Measurements from ENCODE around the gene FHIP1B.
"Not testable (repeated sequence)": the region's sequence is repeated elsewhere in the genome, so short reads cannot be mapped to it uniquely, and the experiment has no call there.

FHIP1B gene
- total RNA-seq, result 47.5 to 50.0 reads per million in 2 donors

DNA sequence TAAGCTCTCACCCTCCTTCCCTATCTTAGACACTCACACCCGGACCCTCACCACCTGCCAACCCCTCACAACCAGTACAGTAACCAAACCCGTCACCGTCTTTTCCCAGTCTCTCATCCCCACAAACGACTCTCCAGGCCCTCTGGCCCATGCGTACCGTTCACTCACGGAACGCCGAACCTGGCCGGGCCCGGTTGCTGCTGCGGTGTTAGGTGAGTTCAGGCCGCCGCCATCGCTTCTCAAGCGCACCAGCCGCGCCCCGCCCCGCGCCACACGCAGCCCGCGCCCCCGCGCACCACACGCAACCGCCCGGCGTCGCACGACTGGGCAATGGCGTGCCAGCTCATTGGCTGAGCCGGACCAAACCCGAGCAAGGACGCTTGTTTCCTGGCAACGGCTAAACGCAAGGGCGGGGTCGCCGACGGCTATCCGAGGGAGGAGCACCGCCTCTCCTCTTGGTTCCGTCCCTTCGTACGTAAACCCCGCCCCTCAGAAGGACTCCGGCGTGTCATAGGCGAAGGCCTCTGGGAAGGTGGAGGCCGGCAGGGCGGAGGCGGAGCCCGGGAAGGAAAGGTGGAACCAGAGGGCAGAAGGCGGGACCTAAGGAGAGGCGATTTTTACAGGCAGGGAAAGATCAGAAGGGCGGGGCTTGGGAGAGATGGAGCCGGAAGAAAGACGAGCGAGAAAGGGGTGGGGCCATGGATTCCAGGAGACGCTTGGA is at the start of gene FHIP1B:
Gene FHIP1B, minus strand, starts transcription at position 250 of the 721 bp plus-strand sequence. CDS start 10,120 bp downstream, outside the sequence.
- DNase-seq, result peak; percentile 97

DNA sequence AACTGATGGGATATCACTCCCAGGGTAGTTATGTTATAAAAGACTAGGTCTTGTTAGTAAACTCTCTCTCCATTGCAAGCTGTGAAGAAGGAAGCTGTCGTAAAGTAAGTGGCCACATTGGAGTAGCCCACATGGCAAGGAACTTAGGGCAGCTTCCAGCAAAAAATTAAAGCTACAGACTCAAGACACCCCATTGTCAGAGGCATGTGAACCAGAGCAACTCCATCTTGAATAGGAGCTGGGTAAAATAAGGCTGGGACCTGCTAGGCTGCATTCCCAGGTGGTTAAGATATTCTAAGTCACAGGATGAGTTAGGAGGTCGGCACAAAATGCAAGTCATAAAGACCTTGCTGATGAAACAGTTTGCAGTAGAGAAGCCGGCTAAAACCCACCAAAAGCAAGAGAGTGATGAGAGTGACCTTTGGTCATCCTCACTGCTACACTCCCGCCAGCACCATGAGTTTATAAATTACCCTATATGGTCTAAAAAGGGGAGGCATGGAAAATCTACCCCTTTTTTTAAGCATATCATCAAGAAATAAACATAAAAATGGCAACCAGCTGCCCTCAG is 49.1 kb upstream of the FHIP1B start:
- DNase-seq, result no peak

DNA sequence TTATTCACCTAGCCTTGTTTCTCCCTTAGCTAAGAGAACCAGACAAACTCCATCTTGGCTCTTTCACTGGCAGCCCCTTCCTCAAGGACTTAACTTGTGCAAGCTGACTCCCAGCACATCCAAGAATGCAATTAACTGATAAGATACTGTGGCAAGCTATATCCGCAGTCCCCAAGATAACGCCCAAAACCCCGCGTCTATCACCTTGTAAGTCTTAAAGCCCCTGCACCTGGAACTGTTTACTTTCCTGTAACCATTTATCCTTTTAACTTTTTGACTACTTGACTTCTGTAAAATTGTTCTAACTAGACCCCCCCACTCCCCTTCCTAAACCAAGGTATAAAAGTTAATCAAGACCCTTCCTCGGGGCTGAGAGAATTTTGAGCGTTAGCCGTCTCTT is 46.4 kb upstream of the FHIP1B start:
- DNase-seq, result not testable (repeated sequence)

DNA sequence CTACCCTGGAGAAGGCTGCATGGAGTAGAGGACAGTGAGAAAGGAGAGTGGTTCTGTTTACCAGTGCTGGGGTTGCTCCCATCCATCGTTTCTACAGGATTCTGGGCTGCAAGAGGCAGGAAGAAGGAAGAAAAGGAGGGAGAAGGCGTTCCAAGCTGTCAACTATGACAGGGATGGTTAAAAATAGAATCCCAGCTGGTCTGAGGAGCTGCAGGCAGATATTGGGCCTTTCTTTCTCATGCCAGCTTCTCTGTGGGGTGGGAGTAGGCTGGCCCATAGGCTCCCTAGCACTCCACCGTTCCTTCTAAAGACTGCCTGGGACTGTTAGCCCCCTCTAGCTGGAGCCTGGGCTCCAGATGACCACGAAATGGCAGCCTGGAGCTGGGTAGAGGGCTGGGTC is 38.8 kb upstream of the FHIP1B start:
- DNase-seq, result no peak

DNA sequence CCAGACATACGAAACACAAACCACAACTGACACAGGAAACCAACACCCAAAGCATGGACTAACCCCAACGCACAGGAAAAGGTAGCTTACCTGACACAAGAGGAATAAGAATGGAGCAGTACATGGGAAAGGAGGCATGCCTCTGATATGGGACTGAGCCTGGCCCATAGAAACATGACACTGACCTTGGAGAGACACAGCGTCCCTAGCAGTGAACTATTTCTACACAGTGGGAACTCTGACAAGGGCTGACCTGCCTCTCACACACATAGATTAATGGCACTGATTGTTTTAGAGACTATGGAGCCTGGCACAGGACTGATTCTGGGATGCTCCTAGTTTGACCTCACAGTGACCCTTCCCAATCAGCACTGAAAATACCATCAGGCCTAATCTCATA is 37.2 kb upstream of the FHIP1B start:
- no peak for DNase-seq

DNA sequence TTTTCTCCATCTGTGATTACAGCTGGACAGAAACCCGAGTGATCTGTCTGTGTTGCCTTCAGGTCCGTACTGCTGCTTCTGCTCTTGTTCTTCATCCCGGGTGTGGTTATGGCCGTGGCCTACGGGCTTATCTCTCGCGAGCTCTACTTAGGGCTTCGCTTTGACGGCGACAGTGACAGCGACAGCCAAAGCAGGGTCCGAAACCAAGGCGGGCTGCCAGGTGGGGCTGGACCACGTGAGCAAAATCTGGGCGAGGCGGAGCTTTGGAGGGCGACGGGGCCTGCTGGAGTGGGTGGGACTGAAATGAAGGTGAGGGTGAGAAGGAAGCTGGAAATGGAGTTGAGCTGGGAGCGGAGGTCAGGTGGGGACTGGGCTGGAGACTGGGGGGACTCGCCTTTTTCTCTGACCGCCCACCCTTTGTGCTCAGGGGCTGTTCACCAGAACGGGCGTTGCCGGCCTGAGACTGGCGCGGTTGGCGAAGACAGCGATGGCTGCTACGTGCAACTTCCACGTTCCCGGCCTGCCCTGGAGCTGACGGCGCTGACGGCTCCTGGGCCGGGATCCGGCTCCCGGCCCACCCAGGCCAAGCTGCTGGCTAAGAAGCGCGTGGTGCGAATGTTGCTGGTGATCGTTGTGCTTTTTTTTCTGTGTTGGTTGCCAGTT is 36.3 kb upstream of the FHIP1B start:
- no peak for DNase-seq

DNA sequence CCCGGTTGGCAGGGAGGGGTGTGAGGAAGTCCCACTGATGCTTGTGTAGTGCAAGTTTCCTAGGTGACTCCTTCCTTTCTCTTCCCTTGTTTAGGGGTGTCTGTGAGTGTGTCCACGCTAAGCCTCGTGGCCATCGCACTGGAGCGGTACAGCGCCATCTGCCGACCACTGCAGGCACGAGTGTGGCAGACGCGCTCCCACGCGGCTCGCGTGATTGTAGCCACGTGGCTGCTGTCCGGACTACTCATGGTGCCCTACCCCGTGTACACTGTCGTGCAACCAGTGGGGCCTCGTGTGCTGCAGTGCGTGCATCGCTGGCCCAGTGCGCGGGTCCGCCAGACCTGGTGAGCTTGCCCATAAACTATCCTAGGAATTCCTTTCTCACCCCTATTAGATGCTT is 35.6 kb upstream of the FHIP1B start:
- DNase-seq, result no peak

DNA sequence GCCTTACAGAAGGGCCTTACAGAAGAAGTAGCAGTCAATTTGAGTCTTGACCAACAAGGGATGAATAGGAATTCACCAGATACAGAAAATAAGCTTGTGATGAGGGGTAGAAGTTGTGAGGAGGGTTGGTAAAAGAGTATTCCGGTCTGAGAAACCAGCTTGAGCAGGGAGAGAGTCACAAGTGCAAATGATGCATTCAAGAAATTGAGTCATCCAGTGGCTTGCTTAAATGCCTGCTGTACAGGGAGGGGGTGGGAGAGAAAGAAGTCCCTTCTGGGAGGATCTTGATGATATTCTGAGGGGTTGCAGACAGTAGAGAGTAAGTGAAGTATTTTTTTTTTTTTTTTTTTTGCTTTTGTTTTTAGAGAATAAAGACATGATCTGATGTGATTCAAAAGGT is 34.4 kb upstream of the FHIP1B start:
- no peak for DNase-seq

DNA sequence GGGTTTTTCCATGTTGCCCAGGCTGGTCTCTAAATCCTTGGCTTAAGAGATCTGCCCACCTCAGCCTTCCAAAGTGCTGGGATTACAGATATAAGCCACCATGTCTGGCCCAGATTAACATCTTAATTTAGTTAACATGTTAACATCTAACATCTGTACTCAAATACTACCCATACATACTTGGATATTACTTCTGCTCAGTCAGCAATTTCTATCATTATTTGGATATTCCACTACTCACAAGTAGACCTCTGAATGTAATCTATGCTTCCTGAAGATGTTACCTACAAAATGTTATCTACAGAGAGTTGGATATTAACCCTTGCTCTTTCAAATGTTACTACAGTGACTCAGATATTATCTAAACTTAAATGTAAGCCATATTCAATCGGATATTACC is 29.2 kb upstream of the FHIP1B start:
- no peak for DNase-seq

DNA sequence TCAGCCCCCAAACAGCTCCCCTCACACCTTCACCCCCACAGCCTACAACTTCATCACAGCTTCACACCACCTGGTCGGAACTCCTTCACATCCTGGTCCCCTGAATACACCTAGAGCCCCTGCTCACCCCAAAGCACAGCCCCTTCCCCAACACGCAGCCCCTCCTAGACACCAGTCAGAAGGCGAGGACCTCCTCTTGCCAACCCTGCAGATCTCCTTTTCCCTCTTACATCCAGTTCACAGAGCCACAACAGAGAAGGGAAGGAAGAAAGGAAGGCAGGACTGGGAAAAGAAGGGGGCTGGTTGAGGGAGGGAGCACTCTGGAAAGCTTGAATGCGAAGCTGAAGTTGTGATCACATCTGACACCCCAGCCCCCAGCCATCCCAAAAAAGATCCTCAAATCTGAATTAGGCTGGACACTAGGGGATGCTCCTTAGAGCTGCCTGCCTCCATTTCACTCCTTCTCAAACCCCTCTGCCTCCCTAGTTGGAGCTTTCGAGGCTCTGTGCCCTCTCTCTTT is 25.8 kb upstream of the FHIP1B start:
- no peak for DNase-seq

DNA sequence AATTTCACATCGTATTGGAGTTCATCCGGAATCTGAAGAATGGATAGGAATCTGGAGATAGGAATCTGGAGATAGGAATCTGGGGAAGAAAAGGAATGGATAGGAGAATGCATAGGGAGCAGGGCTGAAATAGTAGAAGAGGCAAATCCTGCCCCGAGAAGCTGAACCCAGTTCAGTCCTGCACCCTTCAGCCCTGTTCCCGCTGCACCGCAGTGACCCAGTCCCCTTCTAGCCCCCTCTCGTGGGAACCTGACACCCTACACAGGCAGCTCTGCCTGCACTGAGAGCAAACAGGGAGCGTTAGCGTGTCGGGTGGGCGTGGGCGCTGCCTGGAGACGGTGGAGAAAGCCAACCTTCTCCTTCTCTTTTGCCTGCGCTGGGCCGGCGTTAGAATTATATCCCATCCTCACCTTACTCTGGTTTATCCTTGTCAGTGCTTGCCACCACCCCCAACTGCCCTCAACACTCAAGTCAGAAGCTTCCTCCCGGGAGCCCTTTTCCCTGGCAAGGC is 24.2 kb upstream of the FHIP1B start:
- no peak for DNase-seq

DNA sequence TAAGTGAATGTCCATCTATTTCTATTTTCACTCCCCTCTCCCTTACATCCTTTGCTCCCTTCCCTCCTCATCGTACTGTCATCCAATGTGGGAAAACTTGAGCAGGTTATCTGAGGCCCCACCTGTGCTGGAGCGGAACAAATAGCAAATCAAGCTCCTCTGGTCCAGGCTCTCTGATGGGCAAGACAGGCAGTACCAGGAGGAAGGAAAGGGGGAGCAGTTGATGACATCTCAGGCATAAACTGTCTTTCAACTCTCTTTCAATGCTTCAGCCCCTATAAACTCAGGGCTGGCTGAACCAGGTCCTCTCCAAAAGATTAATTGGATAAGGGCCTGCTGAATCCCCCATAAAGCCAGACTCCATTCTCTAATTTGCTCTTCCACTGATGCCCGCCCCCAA is 23.7 kb upstream of the FHIP1B start:
- no peak for DNase-seq

DNA sequence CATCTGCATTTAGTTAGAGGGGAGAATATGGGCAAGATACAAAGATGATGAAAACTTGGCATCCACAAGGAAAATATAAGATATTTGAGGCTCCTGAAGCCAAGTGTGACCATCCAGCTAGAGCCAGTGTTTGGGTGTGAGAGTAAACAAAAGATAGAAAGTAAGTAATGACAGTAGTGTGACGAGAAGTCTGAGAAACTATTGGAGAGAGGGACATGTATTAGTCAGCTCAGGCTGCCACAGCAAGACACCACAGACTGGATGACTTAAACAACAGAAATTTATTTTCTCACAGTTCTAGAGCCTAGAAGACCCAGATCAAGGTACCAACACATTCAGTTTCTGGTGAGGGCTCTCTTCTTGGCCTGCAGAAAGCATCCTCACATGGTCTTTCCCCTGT is 18.8 kb upstream of the FHIP1B start:
- DNase-seq, result no peak

DNA sequence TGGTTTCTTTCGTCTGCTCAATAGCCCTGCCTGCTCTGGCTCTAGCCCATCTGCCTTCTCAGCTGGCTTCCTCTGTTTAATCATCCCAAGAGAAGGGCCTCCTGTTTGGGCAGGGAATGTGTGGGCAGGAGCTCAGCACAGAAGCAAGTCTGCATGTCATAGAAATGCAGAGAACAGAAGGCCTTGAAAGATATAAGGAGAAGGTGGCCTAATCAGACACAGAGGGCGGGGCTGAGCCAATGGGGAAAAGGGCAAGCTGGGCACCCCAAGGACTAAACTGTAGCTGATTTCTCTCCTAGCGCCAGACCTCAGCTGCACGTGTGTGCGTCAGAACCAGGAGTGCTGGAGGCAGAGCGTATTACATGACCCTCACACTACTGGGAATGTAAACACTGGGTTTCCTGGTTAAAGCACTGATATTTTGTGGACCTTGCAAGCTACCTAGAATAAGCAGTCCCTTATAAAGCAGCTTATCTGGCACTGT is 17.6 kb upstream of the FHIP1B start:
- DNase-seq, result no peak

DNA sequence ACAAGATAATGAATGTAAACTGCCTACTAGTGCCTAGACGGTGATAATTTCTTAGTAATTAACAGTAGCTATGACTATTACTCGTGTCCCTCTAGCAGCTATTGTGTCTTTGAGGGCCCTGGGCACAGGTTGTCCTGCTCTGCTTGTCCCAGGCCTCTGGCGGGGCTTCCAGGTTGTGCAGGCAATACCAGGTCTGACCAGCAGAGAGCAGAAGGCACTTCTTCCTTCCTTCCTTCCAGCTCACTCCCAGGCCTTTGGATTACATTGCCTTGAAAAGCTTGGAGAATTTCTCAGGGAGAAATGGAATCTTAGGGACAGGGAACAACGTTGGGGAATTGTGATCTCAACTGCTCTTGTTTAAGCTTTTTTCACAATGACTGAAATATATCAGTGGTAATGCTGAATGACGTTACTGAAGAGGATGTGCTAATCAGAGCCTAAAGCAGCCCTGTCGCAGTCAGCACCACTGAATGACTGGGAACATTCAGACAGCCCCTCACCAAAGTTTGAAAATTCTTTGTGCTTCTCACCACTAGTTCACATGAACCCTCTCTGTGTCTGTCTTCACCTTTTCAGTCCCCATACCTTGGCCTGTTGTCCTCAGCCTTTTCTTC is 16.8 kb upstream of the FHIP1B start:
- DNase-seq, result no peak

DNA sequence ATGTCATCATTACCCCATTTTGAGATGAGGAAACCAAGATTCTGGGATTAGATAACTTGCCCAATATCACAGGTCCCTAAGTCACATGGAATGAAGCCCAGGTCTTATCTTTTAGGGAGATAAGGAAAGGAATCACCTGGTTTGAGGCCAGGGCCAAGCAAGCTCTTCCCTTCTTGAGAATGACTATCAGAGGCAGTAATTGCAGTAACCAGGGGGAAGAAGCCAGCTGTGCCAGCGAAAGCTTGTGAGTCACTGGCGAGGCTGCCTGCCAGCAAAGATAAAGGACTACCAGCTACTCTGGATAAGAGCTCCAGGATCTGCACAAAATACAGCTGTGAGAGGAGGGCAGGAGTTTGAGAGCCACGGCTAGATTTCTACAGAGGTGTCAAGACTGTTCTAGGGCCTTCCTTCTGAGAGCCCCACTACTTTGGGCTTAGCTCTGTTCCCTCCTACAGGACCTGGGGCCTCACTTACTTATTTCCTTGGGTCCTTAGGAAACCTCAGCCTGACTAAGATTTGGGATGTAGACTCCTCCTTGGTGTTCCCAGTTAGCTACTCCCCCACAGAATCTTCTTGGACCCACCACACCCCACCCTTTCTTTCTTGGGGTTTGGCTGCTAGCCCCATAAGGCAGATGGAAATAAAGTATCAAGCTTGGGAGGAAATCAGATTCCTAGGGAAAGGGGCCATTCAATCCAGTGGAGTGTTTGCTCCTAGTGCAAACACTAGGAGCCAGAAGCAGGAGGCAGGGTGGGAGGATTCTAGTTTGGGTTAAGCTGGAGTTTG is 15.5 kb upstream of the FHIP1B start:
- DNase-seq, result no peak

DNA sequence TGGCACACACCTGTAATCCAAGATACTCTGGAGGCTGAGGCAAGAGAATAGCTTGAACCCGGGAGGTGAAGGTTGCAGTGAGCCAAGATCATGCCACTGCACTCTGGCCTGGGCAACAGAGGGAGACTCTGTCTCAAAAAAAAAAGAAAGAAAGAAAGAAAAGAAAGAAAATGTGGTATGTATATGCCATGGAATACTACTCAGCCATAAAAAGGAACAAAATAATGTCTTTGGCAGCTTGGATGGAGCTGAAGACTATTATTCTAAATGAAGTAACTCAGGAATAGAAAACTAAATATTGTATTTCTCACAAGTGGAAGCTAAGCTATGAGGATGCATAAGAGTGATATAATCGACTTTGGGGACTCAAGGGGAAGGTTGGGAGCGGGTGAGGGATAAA is 14.5 kb upstream of the FHIP1B start:
- DNase-seq, result not testable (repeated sequence)

DNA sequence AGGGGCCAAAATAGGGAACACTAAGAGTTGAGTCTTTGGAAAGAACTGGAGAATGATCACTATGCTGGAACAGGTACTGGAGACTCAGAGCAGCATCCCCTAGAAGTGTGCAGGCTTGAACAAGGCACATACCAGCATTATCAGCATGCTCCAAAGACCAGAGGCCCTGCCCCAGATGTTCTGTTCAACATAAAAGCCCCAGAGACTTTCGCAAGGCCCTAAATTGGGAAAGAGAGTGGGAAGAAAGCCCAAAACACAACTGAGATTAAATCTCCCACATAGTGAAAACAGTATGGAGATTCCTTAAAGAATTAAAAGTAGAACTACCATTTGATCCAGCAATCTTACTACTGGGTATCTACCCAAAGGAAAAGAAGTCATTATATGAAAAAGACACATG is 13.8 kb upstream of the FHIP1B start:
- no peak for DNase-seq

DNA sequence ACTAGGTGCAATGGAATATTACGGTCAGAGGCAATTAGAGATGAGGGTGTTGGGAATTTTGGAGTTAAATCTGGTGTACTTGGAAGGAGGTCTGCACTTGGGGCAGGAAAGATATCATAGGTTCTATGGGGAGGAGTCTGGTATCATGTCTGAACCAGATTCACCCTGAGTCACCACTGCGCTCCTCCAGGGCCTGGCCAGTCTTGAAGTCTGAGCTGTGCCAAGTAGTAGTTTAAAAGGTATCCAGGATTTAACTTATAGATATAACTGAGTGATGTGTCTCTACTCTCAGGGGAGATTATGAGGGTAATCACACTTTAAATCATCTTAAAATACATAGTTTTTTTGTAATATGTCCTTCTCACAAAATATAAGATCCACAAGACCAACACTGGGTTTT is 11.1 kb upstream of the FHIP1B start:
- no peak for DNase-seq

DNA sequence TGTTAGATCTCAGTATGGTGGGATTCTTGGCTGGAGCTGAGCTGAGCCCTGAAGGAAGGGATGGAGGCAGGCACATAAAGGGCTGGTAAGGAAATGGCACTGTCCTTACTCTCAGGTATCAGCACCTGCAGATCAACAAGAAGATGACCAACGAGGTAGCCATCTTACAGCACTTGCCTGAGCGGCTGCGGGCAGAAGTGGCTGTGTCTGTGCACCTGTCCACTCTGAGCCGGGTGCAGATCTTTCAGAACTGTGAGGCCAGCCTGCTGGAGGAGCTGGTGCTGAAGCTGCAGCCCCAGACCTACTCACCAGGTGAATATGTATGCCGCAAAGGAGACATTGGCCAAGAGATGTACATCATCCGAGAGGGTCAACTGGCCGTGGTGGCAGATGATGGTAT is 6.9 kb upstream of the FHIP1B start:
- DNase-seq, result no peak

DNA sequence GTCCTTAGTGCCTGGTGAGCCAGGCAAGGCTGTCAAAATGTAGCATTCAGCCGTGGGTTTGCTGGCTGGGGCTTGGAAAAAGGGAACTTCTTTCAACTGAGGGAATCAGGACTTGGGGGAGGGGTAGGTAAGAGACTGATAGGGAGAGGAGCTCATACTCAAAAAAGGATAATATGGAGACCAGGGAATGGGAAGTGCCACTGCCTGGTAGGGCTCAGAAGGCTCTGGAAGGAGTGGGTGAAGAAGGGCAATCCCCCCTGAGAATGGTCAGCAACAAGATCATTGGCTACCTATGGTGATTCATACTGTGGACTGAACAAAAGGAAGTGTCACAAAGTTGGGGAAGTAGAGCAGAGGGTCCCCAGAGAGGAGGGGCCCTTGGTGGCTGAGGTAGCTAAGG is 6.3 kb upstream of the FHIP1B start:
- DNase-seq, result no peak

DNA sequence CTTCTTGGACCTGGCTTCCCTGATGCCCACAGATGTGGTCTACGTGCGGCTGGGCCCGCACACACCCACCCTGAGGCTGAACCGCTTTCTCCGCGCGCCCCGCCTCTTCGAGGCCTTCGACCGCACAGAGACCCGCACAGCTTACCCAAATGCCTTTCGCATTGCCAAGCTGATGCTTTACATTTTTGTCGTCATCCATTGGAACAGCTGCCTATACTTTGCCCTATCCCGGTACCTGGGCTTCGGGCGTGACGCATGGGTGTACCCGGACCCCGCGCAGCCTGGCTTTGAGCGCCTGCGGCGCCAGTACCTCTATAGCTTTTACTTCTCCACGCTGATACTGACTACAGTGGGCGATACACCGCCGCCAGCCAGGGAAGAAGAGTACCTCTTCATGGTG is 5.7 kb upstream of the FHIP1B start:
- DNase-seq, result no peak
